Measurements from ENCODE around the gene CNTN4. TPM values are rescaled to one million over a fixed set of nuclear protein-coding genes. Genes with fewer than 3 reads are reported as not detected.

CNTN4 gene
- total and polyA plus RNA-seq, 4 donors, result 1.5 to 30.7 (median 5.7) TPM

DNA sequence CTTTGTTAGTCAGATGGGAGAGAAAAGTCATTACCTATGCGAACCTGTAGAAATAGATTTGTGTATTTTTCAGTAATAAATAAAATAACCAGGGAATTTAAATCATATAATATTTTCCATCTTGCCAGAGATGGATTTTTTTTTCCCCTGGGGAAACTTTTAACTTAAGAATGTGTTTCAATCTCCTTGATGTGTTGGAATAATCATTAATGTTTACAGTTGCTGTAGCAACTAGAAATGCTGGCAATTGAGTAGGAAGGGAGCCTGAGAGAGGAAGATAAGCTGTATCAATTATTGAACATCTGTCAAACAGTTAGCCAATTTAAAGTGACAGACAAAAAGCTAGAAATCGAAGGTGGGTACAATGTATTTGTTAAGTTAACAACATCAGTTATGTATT, 752.0 kb downstream of the CNTN4 start:
- TF ChIP-seq, protein P1, sequence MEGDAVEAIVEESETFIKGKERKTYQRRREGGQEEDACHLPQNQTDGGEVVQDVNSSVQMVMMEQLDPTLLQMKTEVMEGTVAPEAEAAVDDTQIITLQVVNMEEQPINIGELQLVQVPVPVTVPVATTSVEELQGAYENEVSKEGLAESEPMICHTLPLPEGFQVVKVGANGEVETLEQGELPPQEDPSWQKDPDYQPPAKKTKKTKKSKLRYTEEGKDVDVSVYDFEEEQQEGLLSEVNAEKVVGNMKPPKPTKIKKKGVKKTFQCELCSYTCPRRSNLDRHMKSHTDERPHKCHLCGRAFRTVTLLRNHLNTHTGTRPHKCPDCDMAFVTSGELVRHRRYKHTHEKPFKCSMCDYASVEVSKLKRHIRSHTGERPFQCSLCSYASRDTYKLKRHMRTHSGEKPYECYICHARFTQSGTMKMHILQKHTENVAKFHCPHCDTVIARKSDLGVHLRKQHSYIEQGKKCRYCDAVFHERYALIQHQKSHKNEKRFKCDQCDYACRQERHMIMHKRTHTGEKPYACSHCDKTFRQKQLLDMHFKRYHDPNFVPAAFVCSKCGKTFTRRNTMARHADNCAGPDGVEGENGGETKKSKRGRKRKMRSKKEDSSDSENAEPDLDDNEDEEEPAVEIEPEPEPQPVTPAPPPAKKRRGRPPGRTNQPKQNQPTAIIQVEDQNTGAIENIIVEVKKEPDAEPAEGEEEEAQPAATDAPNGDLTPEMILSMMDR (IDR thresholded peaks at IDR 0.05; ENCODE audit: control extremely low read depth, extremely low read depth), result no peak
- H3K4me1 ChIP-seq (ENCODE audit: control insufficient read depth in 5 of 5, insufficient read depth in 5 of 5, low read length in 5 of 5), result peaks cover 0 to 1% (median 0%) of the 10 kb centered on the region in 5 donors
- no peak overlapping the region for H3K9ac ChIP-seq (ENCODE audit: insufficient read depth in 1 of 2, low read length in 2 of 2)
- no peaks in the 10 kb centered on the region for H3K27me3 ChIP-seq (ENCODE audit: control insufficient read depth in 3 of 3, insufficient read depth in 3 of 3, low read length in 2 of 3)
- no peaks in the 10 kb centered on the region for H3K36me3 ChIP-seq (ENCODE audit: control insufficient read depth in 4 of 4, insufficient read depth in 4 of 4, low read length in 4 of 4)
- 70 to 85% methylated on average over 2 of the region's 2 CpGs for WGBS, 2 donors
- DNase-seq, result no peak
- H3K9me3 ChIP-seq (ENCODE audit: control insufficient read depth in 4 of 4, insufficient read depth in 3 of 4, low read length in 3 of 4), result peaks cover 0 to 3% (median 0%) of the 10 kb centered on the region in 4 donors
- ATAC-seq (ENCODE audit: insufficient read depth, low FRiP score), result no peak
- H3K27ac ChIP-seq (ENCODE audit: low read depth in 1 of 2, low read length in 1 of 2), result no peak overlapping the region
- no peak overlapping the region for H3K4me3 ChIP-seq

DNA sequence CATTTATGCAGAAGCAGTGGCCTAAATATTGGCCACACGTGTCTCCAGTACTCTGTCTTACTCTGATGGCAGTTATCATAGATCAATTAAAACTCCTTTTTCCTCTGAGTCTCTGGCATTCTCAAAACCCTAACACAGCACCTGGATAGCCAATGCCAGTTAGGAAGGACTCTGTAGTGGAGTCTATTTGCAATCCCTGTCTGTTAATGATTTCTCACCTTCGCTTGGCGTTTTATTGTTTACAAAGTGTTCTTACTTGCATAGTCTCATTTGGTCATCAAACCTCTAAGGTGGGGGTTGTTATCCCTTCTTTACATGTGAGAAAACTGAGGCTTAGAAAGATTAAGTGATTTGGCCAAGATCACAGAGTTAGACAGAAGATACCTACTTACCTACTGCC, 752.7 kb downstream of the CNTN4 start:
- TF ChIP-seq, protein P1 (IDR thresholded peaks at IDR 0.05; ENCODE audit: control extremely low read depth, extremely low read depth), result no peak
- H3K36me3 ChIP-seq (ENCODE audit: control insufficient read depth in 4 of 4, insufficient read depth in 4 of 4, low read length in 4 of 4), result no peaks in the 10 kb centered on the region
- ATAC-seq (ENCODE audit: insufficient read depth, low FRiP score), result no peak
- no peak overlapping the region for H3K4me3 ChIP-seq
- WGBS, 2 donors, result 50 to 54% methylated on average over 3 of the region's 3 CpGs
- H3K27ac ChIP-seq (ENCODE audit: low read depth in 1 of 2, low read length in 1 of 2), result no peak overlapping the region
- H3K27me3 ChIP-seq (ENCODE audit: control insufficient read depth in 3 of 3, insufficient read depth in 3 of 3, low read length in 2 of 3), result no peaks in the 10 kb centered on the region
- H3K4me1 ChIP-seq (ENCODE audit: control insufficient read depth in 5 of 5, insufficient read depth in 5 of 5, low read length in 5 of 5), result peaks cover 0 to 1% (median 0%) of the 10 kb centered on the region in 5 donors
- H3K9me3 ChIP-seq (ENCODE audit: control insufficient read depth in 4 of 4, insufficient read depth in 3 of 4, low read length in 3 of 4), result peaks cover 0 to 3% (median 0%) of the 10 kb centered on the region in 4 donors
- DNase-seq, result no peak
- H3K9ac ChIP-seq (ENCODE audit: insufficient read depth in 1 of 2, low read length in 2 of 2), result no peak overlapping the region

DNA sequence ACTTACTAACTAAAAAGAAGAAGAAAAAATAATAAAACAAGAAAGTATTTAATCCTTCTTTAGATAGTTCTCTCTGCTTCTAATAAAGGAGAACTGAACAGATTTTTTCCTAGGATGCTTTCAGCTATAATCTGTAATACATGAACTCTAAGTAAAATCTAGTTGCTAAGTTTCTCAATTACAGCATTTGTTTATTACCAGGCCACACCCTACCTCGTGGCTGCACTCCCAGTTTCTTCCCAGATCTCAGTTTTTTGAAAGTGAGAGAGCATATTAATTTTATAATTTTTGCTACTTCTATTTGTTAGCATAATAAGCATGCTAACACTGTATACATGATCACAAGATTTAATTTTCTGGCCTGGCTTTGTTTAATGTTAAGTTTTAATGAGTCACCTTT, 753.2 kb downstream of the CNTN4 start:
- Histone ChIP-seq H3K9me3 (ENCODE audit: control insufficient read depth in 4 of 4, insufficient read depth in 3 of 4, low read length in 3 of 4) (peaks cover 0 to 3% (median 0%) of the 10 kb centered on the region in 4 donors), H3K4me3 (no peak overlapping the region), H3K9ac (ENCODE audit: insufficient read depth in 1 of 2, low read length in 2 of 2) (no peak overlapping the region), H3K27me3 (ENCODE audit: control insufficient read depth in 3 of 3, insufficient read depth in 3 of 3, low read length in 2 of 3) (no peaks in the 10 kb centered on the region), H3K27ac (ENCODE audit: low read depth in 1 of 2, low read length in 1 of 2) (no peak overlapping the region), H3K4me1 (ENCODE audit: control insufficient read depth in 5 of 5, insufficient read depth in 5 of 5, low read length in 5 of 5) (peaks cover 0 to 3% (median 0%) of the 10 kb centered on the region in 5 donors), H3K36me3 (ENCODE audit: control insufficient read depth in 4 of 4, insufficient read depth in 4 of 4, low read length in 4 of 4) (no peaks in the 10 kb centered on the region)
- ATAC-seq (ENCODE audit: insufficient read depth, low FRiP score) (no peak), DNase-seq (peak in 2 of 3 donors; percentile 11 to 28)
- TF ChIP-seq, protein P1 (IDR thresholded peaks at IDR 0.05; ENCODE audit: control extremely low read depth, extremely low read depth), result no peak
- 12 to 43% methylated on average over 1 of the region's 1 CpG for WGBS, 2 donors

DNA sequence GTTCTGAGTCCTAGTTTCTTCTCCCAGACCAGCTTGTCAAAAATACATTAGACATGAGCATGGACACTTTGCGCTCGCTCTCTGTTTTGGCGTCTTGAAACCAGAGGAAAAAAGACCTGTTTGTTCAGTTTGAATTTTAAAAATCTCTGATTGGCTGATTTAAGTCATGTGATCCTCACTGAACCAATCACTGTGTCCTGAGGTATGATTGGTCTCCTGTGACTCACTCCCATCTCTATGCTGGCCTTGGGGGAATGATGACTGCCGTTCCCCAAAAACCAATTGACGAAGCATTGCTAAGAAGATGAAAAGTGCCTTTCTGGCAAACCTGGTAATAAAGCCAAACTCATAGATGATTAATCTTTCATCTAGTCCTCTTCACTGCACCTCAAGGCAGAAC, 755.0 kb downstream of the CNTN4 start:
- no peak overlapping the region for H3K27ac ChIP-seq (ENCODE audit: low read depth in 1 of 2, low read length in 1 of 2)
- H3K4me3 ChIP-seq, result no peak overlapping the region
- H3K36me3 ChIP-seq (ENCODE audit: control insufficient read depth in 4 of 4, insufficient read depth in 4 of 4, low read length in 4 of 4), result no peaks in the 10 kb centered on the region
- ATAC-seq (ENCODE audit: insufficient read depth, low FRiP score) (no peak), DNase-seq (no peak)
- H3K9ac ChIP-seq (ENCODE audit: insufficient read depth in 1 of 2, low read length in 2 of 2), result no peak overlapping the region
- H3K27me3 ChIP-seq (ENCODE audit: control insufficient read depth in 3 of 3, insufficient read depth in 3 of 3, low read length in 2 of 3), result no peaks in the 10 kb centered on the region
- peaks cover 0 to 1% (median 0%) of the 10 kb centered on the region in 5 donors for H3K4me1 ChIP-seq (ENCODE audit: control insufficient read depth in 5 of 5, insufficient read depth in 5 of 5, low read length in 5 of 5)
- no peaks in the 10 kb centered on the region for H3K9me3 ChIP-seq (ENCODE audit: control insufficient read depth in 4 of 4, insufficient read depth in 3 of 4, low read length in 3 of 4)
- 75 to 78% methylated on average over 5 of the region's 5 CpGs for WGBS, 2 donors
- TF ChIP-seq, protein P1 (IDR thresholded peaks at IDR 0.05; ENCODE audit: control extremely low read depth, extremely low read depth), result no peak
